Testis (tissue), 3 donors: ENCODE measurements around the gene ARHGEF11. TPM values are rescaled to one million over a fixed set of nuclear protein-coding genes. Genes with fewer than 3 reads are reported as not detected.

Experiments used
- DNase-seq: peaks from one replicate; pipeline ENCODE4 v3.0.0-alpha.2; 2019
- H3K27ac ChIP-seq, 2 donors: fragments of 200-600 bp; sonication (generic); one replicate each; pipeline ENCODE4 v1.5.1; 2019
- H3K27me3 ChIP-seq: fragments of 200-600 bp; sonication (generic); one replicate; pipeline ENCODE4 v1.5.1; 2019
- H3K36me3 ChIP-seq: fragments of 200-600 bp; sonication (generic); one replicate; pipeline ENCODE4 v1.5.1; 2017; ENCODE audit warnings: low read depth; ENCODE audit errors: missing control alignments
- H3K4me1 ChIP-seq: fragments of 200-600 bp; sonication (generic); one replicate; pipeline ENCODE4 v1.5.1; 2019
- H3K4me3 ChIP-seq, 2 donors: fragments of 200-600 bp; sonication (generic); one replicate each; pipeline ENCODE4 v1.5.1; 2017 to 2019
- H3K9me3 ChIP-seq: fragments of 200-600 bp; sonication (generic); one replicate; pipeline ENCODE4 v1.5.1; 2017
- CTCF ChIP-seq, 3 experiments: fragments of 450-650 bp in 2 of 3; fragments of 200-600 bp in 1 of 3; sonication (generic) in 1 of 3; IDR thresholded peaks; one replicate each; pipeline ENCODE4 v1.5.1; 2016 to 2019; ENCODE audit warnings: antibody characterized with exemption in 3 of 3, mild to moderate bottlenecking in 2 of 3, moderate library complexity in 1 of 3
- POLR2A ChIP-seq: fragments of 450-650 bp; IDR thresholded peaks from one replicate; pipeline ENCODE4 v1.6.1; 2017; ENCODE audit warnings: antibody characterized with exemption, mild to moderate bottlenecking, moderate library complexity
- WGBS, 2 donors: methylation state at CpG; one replicate each; pipeline ENCODE4 v1.1.5; 2018; 5-methylcytosine and 5-hydroxymethylcytosine counted together
- intact Hi-C: fragments of 100-400 bp; cut with DNase I; formaldehyde crosslinking; loops from one replicate; pipeline ENCODE4 v1.15.1; 2023; ENCODE audit warnings: low total_unique reads
- polyA plus RNA-seq: library from polyadenylated mRNA; stranded (reverse); fragments of 350-450 nt; fragmentation: Illumina TruSeq; extraction: RNeasy Lipid Tissue Mini Kit (QIAGEN cat#74804); gene quantifications from one replicate; pipeline ENCODE4 v1.2.3, GENCODE V29; 2014; ENCODE audit warnings: low read depth, low replicate concordance; ENCODE audit not compliant: insufficient read depth
- total RNA-seq, 2 donors: library from RNA; depleted of rRNA; stranded (reverse); fragments of >200 nt; gene quantifications; one replicate each; pipeline ENCODE4 v1.2.3, GENCODE V29; 2016

ARHGEF11 gene
- total and polyA plus RNA-seq, 3 donors from 2014 or later, result 69.2 to 120 (median 113) TPM

DNA sequence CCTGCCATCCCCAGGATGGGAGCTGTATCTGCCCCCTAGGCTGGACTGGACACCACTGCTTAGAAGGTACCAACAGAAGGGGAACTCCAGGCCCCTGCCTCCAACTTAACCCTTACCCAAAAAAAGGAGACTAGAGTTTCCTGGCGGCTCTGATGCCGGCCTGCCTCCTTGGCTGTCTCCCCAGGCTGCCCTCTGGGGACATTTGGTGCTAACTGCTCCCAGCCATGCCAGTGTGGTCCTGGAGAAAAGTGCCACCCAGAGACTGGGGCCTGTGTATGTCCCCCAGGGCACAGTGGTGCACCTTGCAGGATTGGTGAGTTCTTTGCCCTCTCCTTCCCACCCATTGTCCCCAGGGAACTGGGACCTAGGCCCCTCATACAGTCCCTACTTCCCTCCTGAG is 133.2 kb downstream of the ARHGEF11 start:
- no peaks in the 10 kb centered on the region for H3K27me3 ChIP-seq
- H3K27ac ChIP-seq, result no peak overlapping the region
- no peak for TF ChIP-seq POLR2A
- TF ChIP-seq CTCF (IDR thresholded peaks at IDR 0.05), result no peak
- WGBS, 2 donors, result 67% methylated on average over 2 of the region's 2 CpGs; no CpG with 5 or more reads in 1 of the 2 donors
- H3K36me3 ChIP-seq, result no peaks in the 10 kb centered on the region
- H3K4me3 ChIP-seq, result no peak overlapping the region
- H3K9me3 ChIP-seq, result no peaks in the 10 kb centered on the region
- intact Hi-C loops, result no loop called here
- H3K4me1 ChIP-seq, result peaks cover 8% of the 10 kb centered on the region
- DNase-seq, result no peak

DNA sequence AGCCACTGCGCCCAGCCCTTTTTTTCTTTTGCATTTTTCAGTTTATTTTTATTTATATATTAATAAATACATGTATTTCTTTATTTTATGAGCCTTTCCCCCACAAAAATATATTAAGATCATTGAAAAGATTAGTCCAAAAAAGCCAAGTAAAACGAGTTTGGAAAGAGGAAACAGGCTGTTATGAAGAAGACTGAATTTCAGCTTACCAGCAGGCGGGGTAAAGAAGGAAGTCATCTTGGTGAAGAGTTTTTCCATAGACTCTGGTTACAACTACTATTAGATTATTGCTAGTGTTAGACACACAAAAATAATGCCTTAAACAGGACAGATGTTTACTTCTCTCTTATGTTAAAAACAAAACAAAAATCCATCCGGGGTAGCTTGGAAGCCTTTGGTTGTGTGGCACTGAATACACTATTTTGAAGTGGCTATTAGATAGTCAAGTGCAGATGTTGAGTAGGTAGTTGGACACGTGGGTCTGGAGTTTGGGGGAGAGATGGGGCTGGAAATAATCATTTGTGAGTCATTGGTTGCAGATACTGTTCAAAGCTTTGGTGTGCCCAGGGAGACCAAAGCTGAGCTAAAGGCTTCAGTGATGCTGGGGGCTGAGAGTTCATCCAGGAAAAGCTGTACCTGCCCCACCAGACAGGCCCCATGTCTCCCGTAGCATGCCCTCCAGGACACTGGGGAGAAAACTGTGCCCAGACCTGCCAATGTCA is 133.8 kb downstream of the ARHGEF11 start:
- H3K36me3 ChIP-seq, result no peaks in the 10 kb centered on the region
- WGBS, 2 donors, result 79 to 81% methylated on average over 6 of the region's 6 CpGs

DNA sequence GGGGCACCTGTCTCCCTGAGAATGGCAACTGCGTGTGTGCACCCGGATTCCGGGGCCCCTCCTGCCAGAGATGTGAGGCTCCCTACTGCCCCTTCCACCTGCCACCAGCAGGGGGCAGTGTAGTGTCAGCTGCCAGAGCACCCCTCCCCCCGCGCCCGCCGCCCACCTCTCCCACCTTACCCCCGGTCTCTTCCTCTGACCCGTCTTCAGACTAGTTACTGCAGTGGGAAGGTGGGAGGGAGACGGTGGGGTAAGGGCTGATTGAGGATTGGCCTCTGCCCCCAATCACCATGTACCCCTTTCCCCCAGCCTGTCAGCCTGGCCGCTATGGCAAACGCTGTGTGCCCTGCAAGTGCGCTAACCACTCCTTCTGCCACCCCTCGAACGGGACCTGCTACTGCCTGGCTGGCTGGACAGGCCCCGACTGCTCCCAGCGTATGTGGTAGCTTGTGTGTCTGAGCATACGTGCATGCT is 135.2 kb downstream of the ARHGEF11 start:
- DNase-seq, result peak; percentile 73
- Histone ChIP-seq H3K27ac (no peak overlapping the region), H3K4me3 (no peak overlapping the region), H3K4me1 (peaks cover 18% of the 10 kb centered on the region), H3K9me3 (no peaks in the 10 kb centered on the region), H3K36me3 (no peaks in the 10 kb centered on the region), H3K27me3 (no peaks in the 10 kb centered on the region)
- TF ChIP-seq POLR2A (no peak), CTCF (IDR thresholded peaks at IDR 0.05) (peak; percentile 56 to 91 (median 67))
- intact Hi-C loops, result no loop called here
- WGBS, 2 donors, result 59 to 61% methylated on average over 9 to 18 of the region's 18 CpGs

More for the DNA sequence above, 133.8 kb downstream of the ARHGEF11 start:
- Histone ChIP-seq H3K27me3 (no peaks in the 10 kb centered on the region), H3K4me3 (no peak overlapping the region), H3K4me1 (peaks cover 11% of the 10 kb centered on the region), H3K9me3 (no peaks in the 10 kb centered on the region), H3K27ac (no peak overlapping the region)
- no peak for DNase-seq
- TF ChIP-seq CTCF (IDR thresholded peaks at IDR 0.05) (no peak), POLR2A (no peak)
- intact Hi-C loops, result no loop called here

GRCh38 chr1:156909671-156910070 is 135.9 kb downstream of the ARHGEF11 start:
- Histone ChIP-seq H3K27me3 (no peaks in the 10 kb centered on the region), H3K36me3 (no peaks in the 10 kb centered on the region), H3K4me3 (no peak overlapping the region), H3K4me1 (peaks cover 24% of the 10 kb centered on the region), H3K27ac (no peak overlapping the region), H3K9me3 (no peaks in the 10 kb centered on the region)
- no peak for TF ChIP-seq CTCF (IDR thresholded peaks at IDR 0.05)
- no peak for TF ChIP-seq POLR2A
- 83 to 100% methylated on average over 2 to 5 of the region's 5 CpGs for WGBS, 2 donors
- intact Hi-C loops, result no loop called here
- no peak for DNase-seq

GRCh38 chr1:156908955-156909354 is 136.6 kb downstream of the ARHGEF11 start:
- peaks cover 26% of the 10 kb centered on the region for H3K4me1 ChIP-seq
- no peaks in the 10 kb centered on the region for H3K9me3 ChIP-seq
- H3K4me3 ChIP-seq, result no peak overlapping the region
- intact Hi-C loops, result no loop called here
- no peak for DNase-seq
- no peak overlapping the region for H3K27ac ChIP-seq
- H3K27me3 ChIP-seq, result no peaks in the 10 kb centered on the region
- WGBS, 2 donors, result 44 to 48% methylated on average over 9 to 10 of the region's 10 CpGs
- no peaks in the 10 kb centered on the region for H3K36me3 ChIP-seq
- no peak for TF ChIP-seq POLR2A
- no peak for TF ChIP-seq CTCF (IDR thresholded peaks at IDR 0.05)
